Glutamatergic neuron (in vitro differentiated cells): ENCODE results near the gene TBC1D2. TPM values are rescaled to one million over a fixed set of nuclear protein-coding genes. Genes with fewer than 3 reads are reported as not detected.
"Not testable (repeated sequence)": the region's sequence is repeated elsewhere in the genome, so short reads cannot be mapped to it uniquely, and the experiment has no call there.

Experiments
- DNase-seq: peaks from one replicate; pipeline ENCODE4 v3.0.0; 2022
- H3K27ac Mint-ChIP-seq: one replicate; pipeline ENCODE4 v1.8.0; 2020; ENCODE audit warnings: mild to moderate bottlenecking, mixed read lengths, inconsistent platforms; ENCODE audit not compliant: unreplicated experiment
- H3K27me3 Mint-ChIP-seq: one replicate; pipeline ENCODE4 v1.8.0; 2020; ENCODE audit warnings: mild to moderate bottlenecking, moderate library complexity, mixed read lengths, inconsistent platforms; ENCODE audit not compliant: unreplicated experiment
- H3K36me3 Mint-ChIP-seq: one replicate; pipeline ENCODE4 v1.8.0; 2020; ENCODE audit warnings: mild to moderate bottlenecking, mixed read lengths, inconsistent platforms; ENCODE audit not compliant: unreplicated experiment
- H3K4me1 Mint-ChIP-seq: one replicate; pipeline ENCODE4 v1.8.0; 2020; ENCODE audit warnings: mild to moderate bottlenecking, low read depth, mixed read lengths, inconsistent platforms; ENCODE audit not compliant: unreplicated experiment
- H3K4me3 Mint-ChIP-seq: one replicate; pipeline ENCODE4 v1.8.0; 2020; ENCODE audit warnings: mild to moderate bottlenecking, mixed read lengths, inconsistent platforms; ENCODE audit not compliant: unreplicated experiment
- H3K9me3 Mint-ChIP-seq: one replicate; pipeline ENCODE4 v1.8.0; 2020; ENCODE audit warnings: mild to moderate bottlenecking, moderate library complexity, mixed read lengths, inconsistent platforms; ENCODE audit not compliant: unreplicated experiment
- total RNA-seq: library from RNA; stranded (reverse); fragmentation: NEBNext Ultra II Directional; extraction: Animal tissue kit (Norgen Biotek cat#: 25700); gene quantifications from one replicate; pipeline ENCODE4 v1.2.1, GENCODE V29; 2021; ENCODE audit not compliant: unreplicated experiment
- TF ChIP-seq, protein P1 (sequence below): fragments of 200-600 bp; sonication (generic); IDR thresholded peaks from one replicate; pipeline ENCODE4 v1.5.0; 2021; ENCODE audit not compliant: partially characterized antibody, unreplicated experiment

The TBC1D2 gene
- total RNA-seq, 1 donor from 2014 or later: 7.6 TPM

DNA sequence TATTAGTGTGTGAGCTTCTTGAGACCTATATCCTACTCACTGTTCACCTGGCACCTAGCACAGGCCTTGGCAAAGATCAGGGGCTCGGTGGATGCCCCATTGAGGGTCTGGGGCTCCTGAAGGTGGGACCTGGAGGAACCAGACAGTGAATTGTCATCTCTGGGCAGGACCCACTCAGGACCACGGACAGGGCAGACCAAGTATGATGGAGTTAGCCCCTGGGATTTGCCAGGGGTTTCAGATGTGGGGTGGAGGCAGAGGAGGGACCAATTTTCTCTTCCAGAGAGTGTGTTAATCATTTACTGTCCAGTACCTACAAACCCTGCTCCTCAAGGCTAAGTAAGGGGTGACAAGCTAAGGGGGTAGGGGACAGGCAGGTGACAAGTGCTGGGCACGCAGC lies 29.3 kb upstream of the TBC1D2 start:
- peaks cover 2% of the 10 kb centered on the region for H3K27me3 Mint-ChIP-seq
- no peaks in the 10 kb centered on the region for H3K36me3 Mint-ChIP-seq
- peaks cover 28% of the 10 kb centered on the region for H3K4me1 Mint-ChIP-seq
- no peak overlapping the region for H3K4me3 Mint-ChIP-seq
- peaks cover 17% of the 10 kb centered on the region for H3K9me3 Mint-ChIP-seq
- TF ChIP-seq, protein P1, sequence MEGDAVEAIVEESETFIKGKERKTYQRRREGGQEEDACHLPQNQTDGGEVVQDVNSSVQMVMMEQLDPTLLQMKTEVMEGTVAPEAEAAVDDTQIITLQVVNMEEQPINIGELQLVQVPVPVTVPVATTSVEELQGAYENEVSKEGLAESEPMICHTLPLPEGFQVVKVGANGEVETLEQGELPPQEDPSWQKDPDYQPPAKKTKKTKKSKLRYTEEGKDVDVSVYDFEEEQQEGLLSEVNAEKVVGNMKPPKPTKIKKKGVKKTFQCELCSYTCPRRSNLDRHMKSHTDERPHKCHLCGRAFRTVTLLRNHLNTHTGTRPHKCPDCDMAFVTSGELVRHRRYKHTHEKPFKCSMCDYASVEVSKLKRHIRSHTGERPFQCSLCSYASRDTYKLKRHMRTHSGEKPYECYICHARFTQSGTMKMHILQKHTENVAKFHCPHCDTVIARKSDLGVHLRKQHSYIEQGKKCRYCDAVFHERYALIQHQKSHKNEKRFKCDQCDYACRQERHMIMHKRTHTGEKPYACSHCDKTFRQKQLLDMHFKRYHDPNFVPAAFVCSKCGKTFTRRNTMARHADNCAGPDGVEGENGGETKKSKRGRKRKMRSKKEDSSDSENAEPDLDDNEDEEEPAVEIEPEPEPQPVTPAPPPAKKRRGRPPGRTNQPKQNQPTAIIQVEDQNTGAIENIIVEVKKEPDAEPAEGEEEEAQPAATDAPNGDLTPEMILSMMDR: no peak
- no peak overlapping the region for H3K27ac Mint-ChIP-seq
- no peak for DNase-seq

DNA sequence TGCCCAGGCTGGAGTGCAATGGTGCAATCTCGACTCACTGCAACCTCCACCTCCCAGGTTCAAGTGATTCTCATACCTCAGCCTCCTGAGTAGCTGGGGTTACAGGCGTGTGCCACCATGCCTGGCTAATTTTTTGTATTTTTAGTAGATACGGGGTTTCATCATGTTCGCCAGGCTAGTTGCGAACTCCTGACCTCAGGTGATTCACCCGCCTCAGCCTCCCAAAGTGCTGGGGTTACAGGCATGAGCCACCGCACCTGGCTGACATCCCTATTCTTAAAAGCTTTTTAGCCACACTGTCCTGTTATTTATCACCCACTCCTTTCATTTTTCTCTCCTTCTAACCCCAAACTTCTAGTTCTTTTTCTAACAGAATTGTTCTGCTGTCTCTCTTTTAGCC lies 27.7 kb upstream of the TBC1D2 start:
- DNase-seq, H3K27me3 Mint-ChIP-seq, H3K36me3 Mint-ChIP-seq, H3K4me3 Mint-ChIP-seq, H3K27ac Mint-ChIP-seq: not testable (repeated sequence)
- Mint-ChIP-seq H3K4me1 (peaks cover 21% of the 10 kb centered on the region), H3K9me3 (peaks cover 16% of the 10 kb centered on the region)

DNA sequence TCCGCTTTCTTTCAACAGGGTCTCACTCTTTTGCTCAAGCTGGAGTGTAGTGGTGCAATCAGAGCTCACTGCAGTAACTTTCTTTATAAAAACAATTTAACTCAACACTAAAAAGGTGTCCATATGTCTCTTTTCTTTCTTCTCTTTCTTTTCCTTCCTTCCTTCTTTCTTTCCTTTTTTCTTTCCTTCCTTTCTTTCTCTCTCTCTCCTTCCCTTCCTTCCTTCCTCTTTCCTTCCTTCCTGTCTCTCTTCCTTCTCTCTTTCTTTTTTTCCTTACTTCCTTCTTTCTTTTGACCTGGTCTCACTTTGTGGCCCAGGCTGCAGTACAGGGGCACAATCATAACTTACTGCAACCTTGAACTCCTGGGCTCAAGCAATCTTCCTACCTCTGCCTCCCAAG lies 25.8 kb upstream of the TBC1D2 start:
- Mint-ChIP-seq H3K27me3 (peaks cover 3% of the 10 kb centered on the region), H3K4me3 (peak overlapping the region; percentile 50), H3K36me3 (no peaks in the 10 kb centered on the region), H3K27ac (peak overlapping the region; percentile 86), H3K4me1 (peaks cover 21% of the 10 kb centered on the region), H3K9me3 (peaks cover 13% of the 10 kb centered on the region)
- TF ChIP-seq, protein P1: no peak
- DNase-seq: no peak

DNA sequence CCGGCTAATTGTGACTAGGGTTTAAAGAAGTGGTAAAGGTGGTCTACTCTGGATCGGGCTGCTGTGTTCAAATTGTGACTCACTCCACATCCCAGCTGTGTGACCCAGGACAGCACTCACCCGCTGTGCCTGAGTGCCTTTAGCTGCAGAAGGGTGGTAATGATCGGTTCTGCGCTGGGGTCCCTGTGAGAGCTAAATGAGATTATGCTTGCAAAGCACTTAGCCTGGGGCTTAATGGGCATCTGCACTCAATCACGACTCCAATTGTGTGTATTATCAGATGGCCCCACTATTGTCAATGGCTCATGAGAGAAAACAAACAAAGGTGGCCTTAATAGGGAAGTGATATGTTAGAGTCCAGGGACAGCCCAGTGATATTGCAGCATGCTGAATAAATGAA lies 25.1 kb upstream of the TBC1D2 start:
- TF ChIP-seq, protein P1: no peak
- Mint-ChIP-seq H3K27me3 (peaks cover 3% of the 10 kb centered on the region), H3K9me3 (peaks cover 11% of the 10 kb centered on the region), H3K4me1 (peaks cover 21% of the 10 kb centered on the region), H3K36me3 (no peaks in the 10 kb centered on the region), H3K4me3 (no peak overlapping the region), H3K27ac (peak overlapping the region; percentile 86)
- DNase-seq: peak; percentile 80

DNA sequence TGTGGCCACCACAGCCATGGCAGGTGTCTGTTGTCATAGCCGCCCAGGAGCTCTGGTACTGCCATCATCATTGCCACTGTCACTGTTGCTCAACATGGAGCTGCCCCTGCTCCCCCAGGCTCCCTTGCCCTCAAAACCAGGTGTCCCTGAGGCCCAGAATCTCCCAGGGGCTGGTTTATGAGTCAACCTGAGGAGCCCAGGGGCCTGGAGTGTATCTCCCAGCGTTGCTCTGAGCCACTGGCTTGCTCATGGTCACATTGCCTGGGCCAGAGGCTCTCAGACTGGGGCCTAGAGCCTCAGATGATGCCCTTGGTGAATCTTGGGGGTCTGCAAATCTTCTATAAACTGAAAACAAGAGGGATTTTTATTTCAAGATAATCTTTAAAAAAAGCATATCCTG lies 24.7 kb upstream of the TBC1D2 start:
- TF ChIP-seq, protein P1: no peak
- H3K27me3 Mint-ChIP-seq: peaks cover 3% of the 10 kb centered on the region

More for the DNA sequence above, 24.7 kb upstream of the TBC1D2 start:
- Mint-ChIP-seq H3K4me1 (peaks cover 21% of the 10 kb centered on the region), H3K9me3 (peaks cover 11% of the 10 kb centered on the region), H3K27ac (peak overlapping the region; percentile 86), H3K4me3 (no peak overlapping the region), H3K36me3 (no peaks in the 10 kb centered on the region)
- DNase-seq: no peak
